ENCODE results near the gene STK32B.

Gene STK32B

DNA sequence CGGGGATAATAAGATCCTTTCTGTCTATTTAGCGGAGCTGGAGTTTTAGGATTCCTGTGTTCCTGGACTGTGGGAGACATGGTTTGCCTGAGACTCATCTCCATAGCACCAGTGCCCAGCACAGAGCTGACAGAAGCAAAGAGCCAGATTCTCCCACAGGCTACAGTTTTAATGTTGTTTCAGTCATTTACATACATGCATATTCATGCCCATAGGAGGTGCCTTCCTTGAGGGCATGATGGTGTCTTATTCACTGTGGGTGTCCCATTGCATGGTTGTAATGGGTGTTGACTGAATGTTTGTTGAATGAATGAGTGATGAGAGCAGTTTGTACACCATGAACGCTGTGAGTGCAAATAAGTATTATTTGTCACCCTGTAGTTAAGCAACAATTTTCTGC lies 396.5 kb downstream of the STK32B start:
- H3K27me3 ChIP-seq, result no peaks in the 10 kb centered on the region
- no peaks in the 10 kb centered on the region for H3K4me1 ChIP-seq
- H3K4me3 ChIP-seq (ENCODE audit: low read depth, low read length), result no peak overlapping the region
- no peaks in the 10 kb centered on the region for H3K36me3 ChIP-seq
- DNase-seq, result no peak
- TF ChIP-seq CTCF (IDR thresholded peaks at IDR 0.05; ENCODE audit: low read depth, low read length), result no peak
- H3K9me3 ChIP-seq, result no peaks in the 10 kb centered on the region

DNA sequence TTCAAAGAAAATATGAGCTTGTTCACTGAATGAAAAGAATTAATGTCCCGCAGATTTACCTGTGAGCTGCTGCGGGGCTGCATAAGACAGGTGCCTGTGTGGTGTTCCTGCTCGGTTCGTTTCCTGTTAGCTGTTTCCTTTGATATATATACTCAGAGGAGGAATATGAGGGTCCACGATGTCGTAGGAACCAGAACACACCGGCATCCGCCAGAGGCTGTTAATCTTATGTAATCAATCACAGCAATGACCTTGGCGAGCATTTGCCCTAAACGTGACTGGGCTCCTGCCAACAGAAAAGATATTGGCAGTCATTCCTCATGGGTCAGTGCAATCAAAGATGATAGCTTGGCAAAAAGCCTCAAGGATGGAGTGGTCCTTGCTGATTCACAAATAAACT lies 396.9 kb downstream of the STK32B start:
- Histone ChIP-seq H3K27me3 (no peaks in the 10 kb centered on the region), H3K9me3 (no peaks in the 10 kb centered on the region), H3K4me3 (ENCODE audit: low read depth, low read length) (no peak overlapping the region), H3K36me3 (no peaks in the 10 kb centered on the region), H3K4me1 (no peaks in the 10 kb centered on the region)
- no peak for DNase-seq
- no peak for TF ChIP-seq CTCF (IDR thresholded peaks at IDR 0.05; ENCODE audit: low read depth, low read length)

- no peak for TF ChIP-seq CTCF (IDR thresholded peaks at IDR 0.05; ENCODE audit: low read depth, low read length)
- Histone ChIP-seq H3K27me3 (no peaks in the 10 kb centered on the region), H3K4me1 (no peaks in the 10 kb centered on the region), H3K4me3 (ENCODE audit: low read depth, low read length) (no peak overlapping the region), H3K36me3 (no peaks in the 10 kb centered on the region; the same call in 1 of the 2 replicates), H3K9me3 (no peaks in the 10 kb centered on the region)
- DNase-seq, result no peak
Measured at GRCh38 chr4:5451243-5451642, 400.0 kb downstream of the STK32B start.

GRCh38 chr4:5452156-5452555 lies 400.9 kb downstream of the STK32B start:
- Histone ChIP-seq H3K36me3 (no peaks in the 10 kb centered on the region; the same call in 1 of the 2 replicates), H3K4me1 (no peaks in the 10 kb centered on the region), H3K27me3 (no peaks in the 10 kb centered on the region), H3K4me3 (ENCODE audit: low read depth, low read length) (no peak overlapping the region), H3K9me3 (no peaks in the 10 kb centered on the region)
- TF ChIP-seq CTCF (IDR thresholded peaks at IDR 0.05; ENCODE audit: low read depth, low read length), result no peak
- no peak for DNase-seq

GRCh38 chr4:5455003-5455585 lies 403.8 kb downstream of the STK32B start:
- Histone ChIP-seq H3K36me3 (no peaks in the 10 kb centered on the region; the same call in 1 of the 2 replicates), H3K4me3 (ENCODE audit: low read depth, low read length) (no peak overlapping the region), H3K9me3 (no peaks in the 10 kb centered on the region), H3K4me1 (no peaks in the 10 kb centered on the region), H3K27me3 (no peaks in the 10 kb centered on the region)
- no peak for DNase-seq
- no peak for TF ChIP-seq CTCF (IDR thresholded peaks at IDR 0.05; ENCODE audit: low read depth, low read length)

- Histone ChIP-seq H3K36me3 (no peaks in the 10 kb centered on the region; the same call in 1 of the 2 replicates), H3K4me1 (no peaks in the 10 kb centered on the region)
Measured at GRCh38 chr4:5456296-5456845, 405.1 kb downstream of the STK32B start.

More at GRCh38 chr4:5456296-5456845, 405.1 kb downstream of the STK32B start:
- TF ChIP-seq CTCF (IDR thresholded peaks at IDR 0.05; ENCODE audit: low read depth, low read length), result no peak
- no peak overlapping the region for H3K4me3 ChIP-seq (ENCODE audit: low read depth, low read length)
- DNase-seq, result no peak
- no peaks in the 10 kb centered on the region for H3K27me3 ChIP-seq
- no peaks in the 10 kb centered on the region for H3K9me3 ChIP-seq

Measured in BE2C (cell line).